ENCODE results near the gene SEC31A.

- no peak for TF ChIP-seq CTCF (IDR thresholded peaks at IDR 0.05)
- TF ChIP-seq ZNF121 (CRISPR knock-in tag; IDR thresholded peaks at IDR 0.05), result no peak
- TF ChIP-seq, protein P1, sequence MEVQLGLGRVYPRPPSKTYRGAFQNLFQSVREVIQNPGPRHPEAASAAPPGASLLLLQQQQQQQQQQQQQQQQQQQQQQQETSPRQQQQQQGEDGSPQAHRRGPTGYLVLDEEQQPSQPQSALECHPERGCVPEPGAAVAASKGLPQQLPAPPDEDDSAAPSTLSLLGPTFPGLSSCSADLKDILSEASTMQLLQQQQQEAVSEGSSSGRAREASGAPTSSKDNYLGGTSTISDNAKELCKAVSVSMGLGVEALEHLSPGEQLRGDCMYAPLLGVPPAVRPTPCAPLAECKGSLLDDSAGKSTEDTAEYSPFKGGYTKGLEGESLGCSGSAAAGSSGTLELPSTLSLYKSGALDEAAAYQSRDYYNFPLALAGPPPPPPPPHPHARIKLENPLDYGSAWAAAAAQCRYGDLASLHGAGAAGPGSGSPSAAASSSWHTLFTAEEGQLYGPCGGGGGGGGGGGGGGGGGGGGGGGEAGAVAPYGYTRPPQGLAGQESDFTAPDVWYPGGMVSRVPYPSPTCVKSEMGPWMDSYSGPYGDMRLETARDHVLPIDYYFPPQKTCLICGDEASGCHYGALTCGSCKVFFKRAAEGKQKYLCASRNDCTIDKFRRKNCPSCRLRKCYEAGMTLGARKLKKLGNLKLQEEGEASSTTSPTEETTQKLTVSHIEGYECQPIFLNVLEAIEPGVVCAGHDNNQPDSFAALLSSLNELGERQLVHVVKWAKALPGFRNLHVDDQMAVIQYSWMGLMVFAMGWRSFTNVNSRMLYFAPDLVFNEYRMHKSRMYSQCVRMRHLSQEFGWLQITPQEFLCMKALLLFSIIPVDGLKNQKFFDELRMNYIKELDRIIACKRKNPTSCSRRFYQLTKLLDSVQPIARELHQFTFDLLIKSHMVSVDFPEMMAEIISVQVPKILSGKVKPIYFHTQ (CRISPR knock-in tag; IDR thresholded peaks at IDR 0.05), result no peak
- no peak for TF ChIP-seq ZNF423 (CRISPR knock-in tag; IDR thresholded peaks at IDR 0.05)
- no peak for TF ChIP-seq NR2C2 (CRISPR knock-in tag; IDR thresholded peaks at IDR 0.05)
- no peak for TF ChIP-seq EMX1 (CRISPR knock-in tag; IDR thresholded peaks at IDR 0.05)
- no peak for TF ChIP-seq PREB (CRISPR knock-in tag; IDR thresholded peaks at IDR 0.05; ENCODE audit: borderline replicate concordance)
- no peak for TF ChIP-seq IRF2 (CRISPR knock-in tag; IDR thresholded peaks at IDR 0.05; ENCODE audit: borderline replicate concordance, low read depth)
- TF ChIP-seq, protein P2, sequence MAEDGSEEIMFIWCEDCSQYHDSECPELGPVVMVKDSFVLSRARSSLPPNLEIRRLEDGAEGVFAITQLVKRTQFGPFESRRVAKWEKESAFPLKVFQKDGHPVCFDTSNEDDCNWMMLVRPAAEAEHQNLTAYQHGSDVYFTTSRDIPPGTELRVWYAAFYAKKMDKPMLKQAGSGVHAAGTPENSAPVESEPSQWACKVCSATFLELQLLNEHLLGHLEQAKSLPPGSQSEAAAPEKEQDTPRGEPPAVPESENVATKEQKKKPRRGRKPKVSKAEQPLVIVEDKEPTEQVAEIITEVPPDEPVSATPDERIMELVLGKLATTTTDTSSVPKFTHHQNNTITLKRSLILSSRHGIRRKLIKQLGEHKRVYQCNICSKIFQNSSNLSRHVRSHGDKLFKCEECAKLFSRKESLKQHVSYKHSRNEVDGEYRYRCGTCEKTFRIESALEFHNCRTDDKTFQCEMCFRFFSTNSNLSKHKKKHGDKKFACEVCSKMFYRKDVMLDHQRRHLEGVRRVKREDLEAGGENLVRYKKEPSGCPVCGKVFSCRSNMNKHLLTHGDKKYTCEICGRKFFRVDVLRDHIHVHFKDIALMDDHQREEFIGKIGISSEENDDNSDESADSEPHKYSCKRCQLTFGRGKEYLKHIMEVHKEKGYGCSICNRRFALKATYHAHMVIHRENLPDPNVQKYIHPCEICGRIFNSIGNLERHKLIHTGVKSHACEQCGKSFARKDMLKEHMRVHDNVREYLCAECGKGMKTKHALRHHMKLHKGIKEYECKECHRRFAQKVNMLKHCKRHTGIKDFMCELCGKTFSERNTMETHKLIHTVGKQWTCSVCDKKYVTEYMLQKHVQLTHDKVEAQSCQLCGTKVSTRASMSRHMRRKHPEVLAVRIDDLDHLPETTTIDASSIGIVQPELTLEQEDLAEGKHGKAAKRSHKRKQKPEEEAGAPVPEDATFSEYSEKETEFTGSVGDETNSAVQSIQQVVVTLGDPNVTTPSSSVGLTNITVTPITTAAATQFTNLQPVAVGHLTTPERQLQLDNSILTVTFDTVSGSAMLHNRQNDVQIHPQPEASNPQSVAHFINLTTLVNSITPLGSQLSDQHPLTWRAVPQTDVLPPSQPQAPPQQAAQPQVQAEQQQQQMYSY (CRISPR knock-in tag; IDR thresholded peaks at IDR 0.05), result no peak
- TF ChIP-seq TCF7 (CRISPR knock-in tag; IDR thresholded peaks at IDR 0.05; ENCODE audit: low read depth), result no peak
- TF ChIP-seq, protein P3, sequence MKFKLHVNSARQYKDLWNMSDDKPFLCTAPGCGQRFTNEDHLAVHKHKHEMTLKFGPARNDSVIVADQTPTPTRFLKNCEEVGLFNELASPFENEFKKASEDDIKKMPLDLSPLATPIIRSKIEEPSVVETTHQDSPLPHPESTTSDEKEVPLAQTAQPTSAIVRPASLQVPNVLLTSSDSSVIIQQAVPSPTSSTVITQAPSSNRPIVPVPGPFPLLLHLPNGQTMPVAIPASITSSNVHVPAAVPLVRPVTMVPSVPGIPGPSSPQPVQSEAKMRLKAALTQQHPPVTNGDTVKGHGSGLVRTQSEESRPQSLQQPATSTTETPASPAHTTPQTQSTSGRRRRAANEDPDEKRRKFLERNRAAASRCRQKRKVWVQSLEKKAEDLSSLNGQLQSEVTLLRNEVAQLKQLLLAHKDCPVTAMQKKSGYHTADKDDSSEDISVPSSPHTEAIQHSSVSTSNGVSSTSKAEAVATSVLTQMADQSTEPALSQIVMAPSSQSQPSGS (CRISPR knock-in tag; IDR thresholded peaks at IDR 0.05; ENCODE audit: borderline replicate concordance, low read depth), result no peak
- no peak for TF ChIP-seq CREB1 (CRISPR knock-in tag; IDR thresholded peaks at IDR 0.05)
- no peak for TF ChIP-seq ATF3 (CRISPR knock-in tag; conservative IDR thresholded peaks at IDR 0.05)
- TF ChIP-seq NR3C1 (CRISPR knock-in tag; conservative IDR thresholded peaks at IDR 0.05; ENCODE audit: low read depth), result no peak
Measured at GRCh38 chr4:82890528-82890900, 439 bp downstream of the SEC31A start.
